Neural cell (in vitro differentiated cells): ENCODE data around the gene CSNK2B. TPM values are rescaled to one million over a fixed set of nuclear protein-coding genes. Genes with fewer than 3 reads are reported as not detected.

ENCODE experiments used
- H2AFZ ChIP-seq: fragments of 200-600, 300-800 bp; sonication (generic), shearing (Covaris generic); 2 replicates; pipeline ENCODE4 v1.6.0; 2014; ENCODE audit warnings: low read depth, mild to moderate bottlenecking, antibody characterized with exemption, low read length, moderate library complexity
- H3F3A ChIP-seq: fragments of 200-600 bp; shearing (Covaris generic); 2 replicates; pipeline ENCODE4 v1.6.1; 2016; ENCODE audit warnings: mild to moderate bottlenecking, moderate library complexity, mixed read lengths, antibody characterized with exemption, low read length; ENCODE audit not compliant: insufficient read depth, poor library complexity, severe bottlenecking
- H3K27ac ChIP-seq: fragments of 200-600, 300-800 bp; sonication (generic), shearing (Covaris generic); 2 replicates; pipeline ENCODE4 v1.5.1; 2014; ENCODE audit warnings: mild to moderate bottlenecking, low read length, moderate library complexity
- H3K27me3 ChIP-seq: fragments of 300-800, 200-600 bp; sonication (generic), shearing (Covaris generic); 2 replicates; pipeline ENCODE4 v1.6.0; 2014; ENCODE audit warnings: mild to moderate bottlenecking, low read depth, low read length, moderate library complexity; ENCODE audit not compliant: insufficient read depth
- H3K36me3 ChIP-seq: fragments of 300-800, 200-600 bp; sonication (generic), shearing (Covaris generic); 2 replicates; pipeline ENCODE4 v1.5.1; 2014; ENCODE audit warnings: mild to moderate bottlenecking, antibody characterized with exemption, low read length, moderate library complexity; ENCODE audit not compliant: insufficient read depth
- H3K4me2 ChIP-seq: fragments of 300-800, 200-600 bp; sonication (generic), shearing (Covaris generic); 2 replicates; pipeline ENCODE4 v1.6.0; 2014; ENCODE audit warnings: mild to moderate bottlenecking, low read length
- H3K4me3 ChIP-seq: fragments of 300-800, 200-600 bp; sonication (generic), shearing (Covaris generic); 2 replicates; pipeline ENCODE4 v1.5.1; 2014; ENCODE audit warnings: mild to moderate bottlenecking, low read length, moderate library complexity
- H3K79me2 ChIP-seq: fragments of 200-600 bp; shearing (Covaris generic); replicated peaks from 2 replicates; pipeline ENCODE4 v1.6.0; 2014; ENCODE audit warnings: mild to moderate bottlenecking, low read length, moderate library complexity; ENCODE audit not compliant: insufficient read depth
- H3K9ac ChIP-seq: fragments of 300-800, 200-600 bp; sonication (generic), shearing (Covaris generic); 2 replicates; pipeline ENCODE4 v1.6.1; 2016; ENCODE audit warnings: mild to moderate bottlenecking, low read length, mixed read lengths
- H3K9me2 ChIP-seq: fragments of 200-600 bp; shearing (Covaris generic); 2 replicates; pipeline ENCODE4 v1.6.1; 2016; ENCODE audit warnings: mild to moderate bottlenecking, low read length, mixed read lengths; ENCODE audit not compliant: insufficient read depth
- H3K9me3 ChIP-seq: fragments of 200-600, 300-800 bp; sonication (generic), shearing (Covaris generic); 2 replicates; pipeline ENCODE4 v1.6.1; 2016; ENCODE audit warnings: mild to moderate bottlenecking, mixed run types, low read length, moderate library complexity, mixed read lengths
- H4K20me1 ChIP-seq: fragments of 200-600 bp; shearing (Covaris generic); 2 replicates; pipeline ENCODE4 v1.6.1; 2016; ENCODE audit warnings: mild to moderate bottlenecking, mixed run types; ENCODE audit not compliant: insufficient read depth
- EP300 ChIP-seq: fragments of 450-650 bp; conservative IDR thresholded peaks from 2 replicates; pipeline ENCODE4 v1.6.1; 2014; ENCODE audit warnings: antibody characterized with exemption, mild to moderate bottlenecking, moderate library complexity; ENCODE audit not compliant: poor library complexity, severe bottlenecking
- EZH2 ChIP-seq: fragments of 200-600, 300-800 bp; shearing (Covaris generic), sonication (generic); IDR thresholded peaks from 2 replicates; pipeline ENCODE4 v1.6.1; 2014; ENCODE audit warnings: antibody characterized with exemption, low read length, borderline replicate concordance, mild to moderate bottlenecking; ENCODE audit not compliant: insufficient read depth, poor library complexity, severe bottlenecking
- MXI1 ChIP-seq: fragments of 450-650 bp; conservative IDR thresholded peaks from 2 replicates; pipeline ENCODE4 v1.6.1; 2014; ENCODE audit warnings: antibody characterized with exemption, mild to moderate bottlenecking; ENCODE audit not compliant: poor library complexity, severe bottlenecking
- POLR2AphosphoS5 ChIP-seq: IDR thresholded peaks from 2 replicates; pipeline ENCODE4 v1.6.1; 2012
- RAD21 ChIP-seq: fragments of 450-650 bp; conservative IDR thresholded peaks from 2 replicates; pipeline ENCODE4 v1.6.1; 2014; ENCODE audit warnings: antibody characterized with exemption, mild to moderate bottlenecking, moderate library complexity
- SMC3 ChIP-seq: fragments of 450-650 bp; conservative IDR thresholded peaks from 2 replicates; pipeline ENCODE4 v1.6.1; 2014; ENCODE audit warnings: antibody characterized with exemption, mild to moderate bottlenecking, moderate library complexity; ENCODE audit not compliant: poor library complexity
- TAF1 ChIP-seq: IDR thresholded peaks from 2 replicates; pipeline ENCODE4 v1.6.1; 2012; ENCODE audit warnings: low read depth
- polyA plus RNA-seq: library from polyadenylated mRNA; depleted of rRNA; stranded (reverse); fragments of >200 nt; gene quantifications from 2 replicates; pipeline ENCODE4 v1.2.3, GENCODE V29; 2014
- TF ChIP-seq, protein P1 (sequence below): fragments of 450-650 bp; IDR thresholded peaks from 2 replicates; pipeline ENCODE4 v1.5.1; 2014; ENCODE audit warnings: antibody characterized with exemption, mild to moderate bottlenecking, moderate library complexity; ENCODE audit not compliant: poor library complexity, severe bottlenecking
- TF ChIP-seq, protein P2 (sequence below): IDR thresholded peaks from 2 replicates; pipeline ENCODE4 v1.6.1; 2012; ENCODE audit warnings: borderline replicate concordance

The CSNK2B gene
- polyA plus RNA-seq, 1 donor from 2014 or later: 135 TPM

DNA sequence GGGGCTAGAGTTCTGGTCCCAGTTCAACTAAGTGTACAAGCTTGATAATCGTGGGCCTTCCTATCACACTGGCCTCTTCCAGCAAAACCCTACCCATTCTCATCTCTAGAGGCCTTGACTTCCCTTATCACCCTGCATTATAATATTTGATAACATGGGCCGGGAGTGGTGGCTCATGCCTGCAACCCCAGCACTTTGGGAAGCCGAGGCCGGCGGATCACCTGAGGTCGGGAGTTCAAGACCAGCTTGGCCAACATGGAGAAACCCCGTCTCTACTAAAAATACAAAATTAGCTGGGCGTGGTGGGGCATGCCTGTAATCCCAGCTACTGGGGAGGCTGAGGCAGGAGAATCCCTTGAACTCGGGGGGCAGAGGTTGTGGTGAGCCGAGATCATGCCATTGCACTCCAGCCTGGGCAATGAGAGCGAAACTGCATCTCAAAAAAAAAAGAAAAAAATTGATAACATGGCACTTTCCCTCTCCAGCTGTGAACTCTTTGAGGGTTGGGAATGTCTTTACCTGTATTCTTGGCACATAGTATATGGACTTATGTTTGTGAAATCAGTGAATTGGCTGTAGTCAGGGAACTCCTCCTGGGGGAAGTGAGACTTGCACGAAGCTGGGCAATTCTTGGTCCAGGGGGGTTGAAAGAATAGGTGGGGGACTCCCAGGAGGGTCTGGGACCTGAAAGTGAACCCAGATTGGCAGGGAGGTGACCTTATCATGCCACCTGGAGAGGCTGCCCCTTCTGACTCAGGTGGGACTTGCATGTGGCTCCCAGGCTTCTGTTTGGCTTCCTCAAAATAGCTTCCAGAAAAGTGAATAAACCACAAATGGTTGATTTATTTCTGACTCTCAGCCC lies 4.4 kb upstream of the CSNK2B start:
- no peaks in the 10 kb centered on the region for H3K27me3 ChIP-seq
- no peaks in the 10 kb centered on the region for H3K9me3 ChIP-seq
- H3K79me2 ChIP-seq: peaks cover 45% of the 10 kb centered on the region
- H4K20me1 ChIP-seq: no peaks in the 10 kb centered on the region
- no peaks in the 10 kb centered on the region for H3F3A ChIP-seq
- TF ChIP-seq EZH2 (no peak), TAF1 (no peak), RAD21 (no peak)
- TF ChIP-seq, protein P1, sequence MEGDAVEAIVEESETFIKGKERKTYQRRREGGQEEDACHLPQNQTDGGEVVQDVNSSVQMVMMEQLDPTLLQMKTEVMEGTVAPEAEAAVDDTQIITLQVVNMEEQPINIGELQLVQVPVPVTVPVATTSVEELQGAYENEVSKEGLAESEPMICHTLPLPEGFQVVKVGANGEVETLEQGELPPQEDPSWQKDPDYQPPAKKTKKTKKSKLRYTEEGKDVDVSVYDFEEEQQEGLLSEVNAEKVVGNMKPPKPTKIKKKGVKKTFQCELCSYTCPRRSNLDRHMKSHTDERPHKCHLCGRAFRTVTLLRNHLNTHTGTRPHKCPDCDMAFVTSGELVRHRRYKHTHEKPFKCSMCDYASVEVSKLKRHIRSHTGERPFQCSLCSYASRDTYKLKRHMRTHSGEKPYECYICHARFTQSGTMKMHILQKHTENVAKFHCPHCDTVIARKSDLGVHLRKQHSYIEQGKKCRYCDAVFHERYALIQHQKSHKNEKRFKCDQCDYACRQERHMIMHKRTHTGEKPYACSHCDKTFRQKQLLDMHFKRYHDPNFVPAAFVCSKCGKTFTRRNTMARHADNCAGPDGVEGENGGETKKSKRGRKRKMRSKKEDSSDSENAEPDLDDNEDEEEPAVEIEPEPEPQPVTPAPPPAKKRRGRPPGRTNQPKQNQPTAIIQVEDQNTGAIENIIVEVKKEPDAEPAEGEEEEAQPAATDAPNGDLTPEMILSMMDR: no peak
- no peak overlapping the region for H2AFZ ChIP-seq
- peak overlapping the region; percentile 62 for H3K27ac ChIP-seq
- peak overlapping the region; percentile 85 for H3K4me3 ChIP-seq
- H3K36me3 ChIP-seq: no peaks in the 10 kb centered on the region
- no peaks in the 10 kb centered on the region for H3K9me2 ChIP-seq
- H3K4me2 ChIP-seq: peak overlapping the region; percentile 75
- H3K9ac ChIP-seq: peak overlapping the region; percentile 85

DNA sequence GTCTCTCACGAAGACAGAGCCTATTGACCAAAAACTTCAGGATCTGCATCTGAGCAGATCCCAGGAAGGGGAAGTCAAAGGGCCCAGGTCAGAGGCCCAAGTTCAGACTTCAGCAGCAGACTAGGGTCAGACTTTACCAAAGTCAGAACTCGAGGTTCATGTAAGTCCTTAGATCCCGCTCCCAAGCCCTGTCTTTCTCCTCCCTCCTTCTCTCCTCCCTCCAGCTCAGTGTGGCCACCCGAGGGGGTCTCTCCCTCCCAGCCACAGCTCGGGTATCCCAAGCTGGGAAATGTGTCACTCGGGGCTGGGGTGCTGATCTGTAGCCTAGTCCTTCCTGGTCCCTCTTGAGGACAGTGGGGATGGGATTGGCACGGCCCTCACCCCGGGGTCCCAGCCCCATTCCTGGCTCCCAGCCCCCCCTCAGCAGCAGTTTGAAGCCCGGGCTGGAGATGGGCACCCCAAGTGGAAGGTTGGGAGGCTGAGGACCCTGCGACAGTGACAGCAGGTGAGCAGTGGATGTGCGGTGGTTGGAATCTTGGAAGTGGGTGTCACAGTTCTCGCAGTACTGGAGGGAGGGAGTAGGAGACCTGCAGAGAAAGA lies 3.7 kb upstream of the CSNK2B start:
- no peaks in the 10 kb centered on the region for H3K36me3 ChIP-seq
- no peak overlapping the region for H3K9ac ChIP-seq
- no peak overlapping the region for H3K27ac ChIP-seq
- H4K20me1 ChIP-seq: no peaks in the 10 kb centered on the region
- no peak overlapping the region for H3K4me3 ChIP-seq
- H2AFZ ChIP-seq: no peak overlapping the region
- peaks cover 50% of the 10 kb centered on the region for H3K79me2 ChIP-seq
- H3K9me2 ChIP-seq: no peaks in the 10 kb centered on the region
- H3K27me3 ChIP-seq: no peaks in the 10 kb centered on the region
- H3K9me3 ChIP-seq: no peaks in the 10 kb centered on the region
- TF ChIP-seq, protein P1: no peak
- TF ChIP-seq POLR2AphosphoS5 (no peak), MXI1 (no peak), EZH2 (no peak), RAD21 (no peak), EP300 (no peak), TAF1 (no peak), SMC3 (no peak)
- TF ChIP-seq, protein P2, sequence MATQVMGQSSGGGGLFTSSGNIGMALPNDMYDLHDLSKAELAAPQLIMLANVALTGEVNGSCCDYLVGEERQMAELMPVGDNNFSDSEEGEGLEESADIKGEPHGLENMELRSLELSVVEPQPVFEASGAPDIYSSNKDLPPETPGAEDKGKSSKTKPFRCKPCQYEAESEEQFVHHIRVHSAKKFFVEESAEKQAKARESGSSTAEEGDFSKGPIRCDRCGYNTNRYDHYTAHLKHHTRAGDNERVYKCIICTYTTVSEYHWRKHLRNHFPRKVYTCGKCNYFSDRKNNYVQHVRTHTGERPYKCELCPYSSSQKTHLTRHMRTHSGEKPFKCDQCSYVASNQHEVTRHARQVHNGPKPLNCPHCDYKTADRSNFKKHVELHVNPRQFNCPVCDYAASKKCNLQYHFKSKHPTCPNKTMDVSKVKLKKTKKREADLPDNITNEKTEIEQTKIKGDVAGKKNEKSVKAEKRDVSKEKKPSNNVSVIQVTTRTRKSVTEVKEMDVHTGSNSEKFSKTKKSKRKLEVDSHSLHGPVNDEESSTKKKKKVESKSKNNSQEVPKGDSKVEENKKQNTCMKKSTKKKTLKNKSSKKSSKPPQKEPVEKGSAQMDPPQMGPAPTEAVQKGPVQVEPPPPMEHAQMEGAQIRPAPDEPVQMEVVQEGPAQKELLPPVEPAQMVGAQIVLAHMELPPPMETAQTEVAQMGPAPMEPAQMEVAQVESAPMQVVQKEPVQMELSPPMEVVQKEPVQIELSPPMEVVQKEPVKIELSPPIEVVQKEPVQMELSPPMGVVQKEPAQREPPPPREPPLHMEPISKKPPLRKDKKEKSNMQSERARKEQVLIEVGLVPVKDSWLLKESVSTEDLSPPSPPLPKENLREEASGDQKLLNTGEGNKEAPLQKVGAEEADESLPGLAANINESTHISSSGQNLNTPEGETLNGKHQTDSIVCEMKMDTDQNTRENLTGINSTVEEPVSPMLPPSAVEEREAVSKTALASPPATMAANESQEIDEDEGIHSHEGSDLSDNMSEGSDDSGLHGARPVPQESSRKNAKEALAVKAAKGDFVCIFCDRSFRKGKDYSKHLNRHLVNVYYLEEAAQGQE: no peak
- no peak overlapping the region for H3K4me2 ChIP-seq
- no peaks in the 10 kb centered on the region for H3F3A ChIP-seq
